ENCODE measurements around the gene ENG. TPM values are rescaled to one million over a fixed set of nuclear protein-coding genes. Genes with fewer than 3 reads are reported as not detected.

The ENG gene
- total RNA-seq, 1 experiment from 2014 or later, result 0.76 TPM

DNA sequence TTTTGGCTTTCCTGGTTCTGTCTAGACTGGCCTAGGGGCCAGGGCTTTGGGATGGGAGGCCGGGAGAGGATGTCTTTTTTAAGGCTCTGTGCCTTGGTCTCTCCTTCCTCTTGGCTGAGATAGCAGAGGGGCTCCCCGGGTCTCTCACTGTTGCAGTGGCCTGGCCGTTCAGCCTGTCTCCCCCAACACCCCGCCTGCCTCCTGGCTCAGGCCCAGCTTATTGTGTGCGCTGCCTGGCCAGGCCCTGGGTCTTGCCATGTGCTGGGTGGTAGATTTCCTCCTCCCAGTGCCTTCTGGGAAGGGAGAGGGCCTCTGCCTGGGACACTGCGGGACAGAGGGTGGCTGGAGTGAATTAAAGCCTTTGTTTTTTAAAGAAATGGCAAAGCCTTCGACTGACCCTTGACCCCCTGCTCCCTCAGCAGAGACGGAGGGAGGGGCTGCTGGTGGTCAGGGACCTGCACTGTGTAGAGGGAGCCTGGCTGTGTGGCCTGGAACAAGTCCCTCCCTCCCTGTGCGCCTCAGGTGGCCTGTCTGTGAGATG lies 40.7 kb downstream of the ENG start:
- ATAC-seq, result no peak
- H3K36me3 ChIP-seq (ENCODE audit: control insufficient read depth in 1 of 2, insufficient read depth in 2 of 2, low read length in 2 of 2), result peaks cover 20 to 32% of the 10 kb centered on the region in 2 experiments; a peak in 3 of 4 replicates
- no peaks in the 10 kb centered on the region for H3K79me2 ChIP-seq (ENCODE audit: insufficient read depth, low read length)
- H3K27ac ChIP-seq (ENCODE audit: low read depth, low read length), result no peak overlapping the region
- TSS peak; percentile 8 for BruUV-seq (replicated peaks)
- CTCF ChIA-PET, result no interaction called here
- H3K27me3 ChIP-seq (ENCODE audit: insufficient read depth, low read length), result no peaks in the 10 kb centered on the region
- H3K4me1 ChIP-seq (ENCODE audit: control insufficient read depth in 1 of 2, insufficient read depth in 2 of 2, low read length in 2 of 2), result peaks cover 0 to 12% of the 10 kb centered on the region in 2 experiments; a peak in 2 of 4 replicates
- no peaks in the 10 kb centered on the region for H3K9me3 ChIP-seq (ENCODE audit: control insufficient read depth in 1 of 2, insufficient read depth in 1 of 2, low read depth in 1 of 2, low read length in 2 of 2)
- no peak overlapping the region for H2AFZ ChIP-seq (ENCODE audit: low read depth, low read length, poor library complexity, severe bottlenecking)
- no peaks in the 10 kb centered on the region for H3K9me2 ChIP-seq (ENCODE audit: insufficient read depth)
- no peak overlapping the region for H3K9ac ChIP-seq (ENCODE audit: low read length)
- no peak overlapping the region for H3K4me3 ChIP-seq (replicated peaks in 1 of 2; ENCODE audit: low read depth in 1 of 2, low read length in 2 of 2)
- intact Hi-C loops (cut with micrococcal nuclease), result no loop called here
- H4K20me1 ChIP-seq (ENCODE audit: insufficient read depth), result no peaks in the 10 kb centered on the region
- H3K4me2 ChIP-seq (ENCODE audit: low read length), result no peak overlapping the region
- RAD21 ChIA-PET (ENCODE audit: low non-redundant PET in 1 of 2, low total read pairs in 2 of 2, uncharacterized antibody in 2 of 2, unreplicated experiment in 2 of 2), result no interaction called here
- TF ChIP-seq YY1 (IDR thresholded peaks at IDR 0.05; ENCODE audit: extremely low read depth, insufficient replicate concordance, low read depth, low read length) (no peak), FOSL1 (IDR thresholded peaks at IDR 0.05; ENCODE audit: low read depth) (no peak), SIN3A (IDR thresholded peaks at IDR 0.05; ENCODE audit: low read depth) (no peak), POLR2AphosphoS5 (IDR thresholded peaks at IDR 0.05; ENCODE audit: low read depth, low read length) (no peak), RAD21 (IDR thresholded peaks at IDR 0.05; ENCODE audit: low read depth) (no peak), EZH2 (IDR thresholded peaks at IDR 0.05) (no peak)
- TF ChIP-seq, protein P1, sequence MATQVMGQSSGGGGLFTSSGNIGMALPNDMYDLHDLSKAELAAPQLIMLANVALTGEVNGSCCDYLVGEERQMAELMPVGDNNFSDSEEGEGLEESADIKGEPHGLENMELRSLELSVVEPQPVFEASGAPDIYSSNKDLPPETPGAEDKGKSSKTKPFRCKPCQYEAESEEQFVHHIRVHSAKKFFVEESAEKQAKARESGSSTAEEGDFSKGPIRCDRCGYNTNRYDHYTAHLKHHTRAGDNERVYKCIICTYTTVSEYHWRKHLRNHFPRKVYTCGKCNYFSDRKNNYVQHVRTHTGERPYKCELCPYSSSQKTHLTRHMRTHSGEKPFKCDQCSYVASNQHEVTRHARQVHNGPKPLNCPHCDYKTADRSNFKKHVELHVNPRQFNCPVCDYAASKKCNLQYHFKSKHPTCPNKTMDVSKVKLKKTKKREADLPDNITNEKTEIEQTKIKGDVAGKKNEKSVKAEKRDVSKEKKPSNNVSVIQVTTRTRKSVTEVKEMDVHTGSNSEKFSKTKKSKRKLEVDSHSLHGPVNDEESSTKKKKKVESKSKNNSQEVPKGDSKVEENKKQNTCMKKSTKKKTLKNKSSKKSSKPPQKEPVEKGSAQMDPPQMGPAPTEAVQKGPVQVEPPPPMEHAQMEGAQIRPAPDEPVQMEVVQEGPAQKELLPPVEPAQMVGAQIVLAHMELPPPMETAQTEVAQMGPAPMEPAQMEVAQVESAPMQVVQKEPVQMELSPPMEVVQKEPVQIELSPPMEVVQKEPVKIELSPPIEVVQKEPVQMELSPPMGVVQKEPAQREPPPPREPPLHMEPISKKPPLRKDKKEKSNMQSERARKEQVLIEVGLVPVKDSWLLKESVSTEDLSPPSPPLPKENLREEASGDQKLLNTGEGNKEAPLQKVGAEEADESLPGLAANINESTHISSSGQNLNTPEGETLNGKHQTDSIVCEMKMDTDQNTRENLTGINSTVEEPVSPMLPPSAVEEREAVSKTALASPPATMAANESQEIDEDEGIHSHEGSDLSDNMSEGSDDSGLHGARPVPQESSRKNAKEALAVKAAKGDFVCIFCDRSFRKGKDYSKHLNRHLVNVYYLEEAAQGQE (IDR thresholded peaks at IDR 0.05; ENCODE audit: low read depth), result no peak
- TF ChIP-seq, protein P2, sequence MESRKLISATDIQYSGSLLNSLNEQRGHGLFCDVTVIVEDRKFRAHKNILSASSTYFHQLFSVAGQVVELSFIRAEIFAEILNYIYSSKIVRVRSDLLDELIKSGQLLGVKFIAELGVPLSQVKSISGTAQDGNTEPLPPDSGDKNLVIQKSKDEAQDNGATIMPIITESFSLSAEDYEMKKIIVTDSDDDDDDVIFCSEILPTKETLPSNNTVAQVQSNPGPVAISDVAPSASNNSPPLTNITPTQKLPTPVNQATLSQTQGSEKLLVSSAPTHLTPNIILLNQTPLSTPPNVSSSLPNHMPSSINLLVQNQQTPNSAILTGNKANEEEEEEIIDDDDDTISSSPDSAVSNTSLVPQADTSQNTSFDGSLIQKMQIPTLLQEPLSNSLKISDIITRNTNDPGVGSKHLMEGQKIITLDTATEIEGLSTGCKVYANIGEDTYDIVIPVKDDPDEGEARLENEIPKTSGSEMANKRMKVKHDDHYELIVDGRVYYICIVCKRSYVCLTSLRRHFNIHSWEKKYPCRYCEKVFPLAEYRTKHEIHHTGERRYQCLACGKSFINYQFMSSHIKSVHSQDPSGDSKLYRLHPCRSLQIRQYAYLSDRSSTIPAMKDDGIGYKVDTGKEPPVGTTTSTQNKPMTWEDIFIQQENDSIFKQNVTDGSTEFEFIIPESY (IDR thresholded peaks at IDR 0.05; ENCODE audit: extremely low read depth, insufficient replicate concordance, low read length), result no peak
- no peak for DNase-seq (ENCODE audit: low read depth, low spot score)
- POLR2A ChIA-PET, result no interaction called here
